Jurkat, Clone E6-1 (cell line): Measurements from ENCODE around the gene GIT1. TPM values are rescaled to one million over a fixed set of nuclear protein-coding genes. Genes with fewer than 3 reads are reported as not detected.

Experiments
- DNase-seq: peaks from one replicate; pipeline ENCODE4 v3.0.0-alpha.2; 2011; ENCODE audit warnings: low read depth, low spot score
- H3K4me3 ChIP-seq: 2 replicates; pipeline ENCODE4 v1.5.1; 2011; ENCODE audit warnings: mild to moderate bottlenecking, low read length, control low read depth, moderate library complexity
- polyA plus RNA-seq: library from polyadenylated mRNA; unstranded; fragments of >200 nt; gene quantifications from one replicate; pipeline ENCODE4 v1.2.1, GENCODE V29; 2012; ENCODE audit warnings: missing spikeins; ENCODE audit not compliant: insufficient read length, insufficient read depth

GIT1 gene
- polyA plus RNA-seq = 65.7 TPM

- DNase-seq = peak; percentile 64
- H3K4me3 ChIP-seq = peak within 1 kb of the TSS; percentile 87
Measured at GRCh38 chr17:29589524-29590410, at the start of gene GIT1. Gene GIT1 (minus strand): TSS chr17:29589648. CDS start chr17:29589378, 270 bp downstream.

- H3K4me3 ChIP-seq = no peak overlapping the region
- no peak for DNase-seq
Measured at GRCh38 chr17:29633886-29634285, 44.4 kb upstream of the GIT1 start.

- H3K4me3 ChIP-seq = no peak overlapping the region
- no peak for DNase-seq
Measured at GRCh38 chr17:29630630-29631193, 41.3 kb upstream of the GIT1 start.

GRCh38 chr17:29629839-29630238 is 40.4 kb upstream of the GIT1 start:
- DNase-seq = no peak

GRCh38 chr17:29628644-29629043 is 39.2 kb upstream of the GIT1 start:
- no peak for DNase-seq
- no peak overlapping the region for H3K4me3 ChIP-seq

More at GRCh38 chr17:29629839-29630238, 40.4 kb upstream of the GIT1 start:
- H3K4me3 ChIP-seq = no peak overlapping the region

GRCh38 chr17:29627951-29628350 is 38.5 kb upstream of the GIT1 start:
- DNase-seq = no peak
- H3K4me3 ChIP-seq = no peak overlapping the region

- no peak overlapping the region for H3K4me3 ChIP-seq
- peak; percentile 21 for DNase-seq
Measured at GRCh38 chr17:29625037-29625750, 35.7 kb upstream of the GIT1 start.

GRCh38 chr17:29624586-29624985 is 35.1 kb upstream of the GIT1 start:
- H3K4me3 ChIP-seq = no peak overlapping the region
- peak; percentile 82 for DNase-seq

- no peak overlapping the region for H3K4me3 ChIP-seq
- no peak for DNase-seq
Measured at GRCh38 chr17:29623283-29623647, 33.8 kb upstream of the GIT1 start.

GRCh38 chr17:29622337-29623282 is 33.2 kb upstream of the GIT1 start, which contains the start of gene CORO6:
Gene CORO6 (minus strand): TSS chr17:29622912. CDS start chr17:29621421, 1,491 bp downstream.
- H3K4me3 ChIP-seq = no peak within 1 kb of the TSS
- DNase-seq = no peak

GRCh38 chr17:29621751-29622194 is 32.3 kb upstream of the GIT1 start:
- no peak for DNase-seq
- no peak overlapping the region for H3K4me3 ChIP-seq

GRCh38 chr17:29620779-29621500 is 31.5 kb upstream of the GIT1 start:
- no peak overlapping the region for H3K4me3 ChIP-seq
- no peak for DNase-seq

- no peak for DNase-seq
- H3K4me3 ChIP-seq = no peak overlapping the region
Measured at GRCh38 chr17:29620271-29620670, 30.8 kb upstream of the GIT1 start.

- no peak overlapping the region for H3K4me3 ChIP-seq
- no peak for DNase-seq
Measured at GRCh38 chr17:29619251-29619650, 29.8 kb upstream of the GIT1 start.

GRCh38 chr17:29618272-29619065 is 29.0 kb upstream of the GIT1 start:
- peak overlapping the region; percentile 53 for H3K4me3 ChIP-seq
- DNase-seq = no peak

- DNase-seq = peak; percentile 81
- peak overlapping the region; percentile 53 for H3K4me3 ChIP-seq
Measured at GRCh38 chr17:29617481-29618271, 28.2 kb upstream of the GIT1 start.

GRCh38 chr17:29617125-29617480 is 27.7 kb upstream of the GIT1 start:
- H3K4me3 ChIP-seq = peak overlapping the region; percentile 53
- peak; percentile 83 for DNase-seq
